ENCODE results near the gene PRKRA.
"Not testable (repeated sequence)": the region's sequence is repeated elsewhere in the genome, so short reads cannot be mapped to it uniquely, and the experiment has no call there.

PRKRA gene

GRCh38 chr2:178450774-178451525 is at the start of gene PRKRA, which contains the start of gene PJVK:
TSS of gene PRKRA (minus strand) at chr2:178451175. CDS start at chr2:178451030, 145 bp downstream.
TSS of gene PJVK (plus strand) at chr2:178451378. CDS start at chr2:178453410, 2,032 bp downstream.
- DNase-seq (ENCODE audit: low read depth, low spot score) = peak; percentile 100

GRCh38 chr2:178499640-178500039 is 48.7 kb upstream of the PRKRA start:
- no peak for DNase-seq (ENCODE audit: low read depth, low spot score)

GRCh38 chr2:178498137-178498536 is 47.2 kb upstream of the PRKRA start:
- DNase-seq (ENCODE audit: low read depth, low spot score) = no peak

- no peak for DNase-seq (ENCODE audit: low read depth, low spot score)
These were observed 45.1 kb upstream of the PRKRA start for GRCh38 chr2:178496049-178496448.

DNA sequence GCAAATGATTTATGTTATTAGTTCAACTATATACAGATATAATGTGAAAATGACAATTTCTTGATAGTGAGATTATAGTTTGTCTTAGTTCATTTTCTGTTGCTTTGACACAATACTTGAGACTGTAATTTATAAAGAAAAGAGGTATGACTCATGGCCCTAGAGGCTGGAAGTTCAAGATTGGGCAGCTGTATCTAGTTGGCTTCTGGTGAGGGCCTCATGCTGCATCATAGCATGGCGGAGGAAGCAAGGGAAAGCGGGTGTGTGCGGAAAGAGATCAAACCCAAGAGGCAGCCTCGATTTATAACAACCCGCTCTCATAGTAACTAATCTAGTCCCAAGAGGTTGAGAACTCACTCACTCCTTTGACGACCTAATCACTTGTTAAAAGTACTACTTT is 40.6 kb upstream of the PRKRA start:
- DNase-seq (ENCODE audit: low read depth, low spot score) = no peak

DNA sequence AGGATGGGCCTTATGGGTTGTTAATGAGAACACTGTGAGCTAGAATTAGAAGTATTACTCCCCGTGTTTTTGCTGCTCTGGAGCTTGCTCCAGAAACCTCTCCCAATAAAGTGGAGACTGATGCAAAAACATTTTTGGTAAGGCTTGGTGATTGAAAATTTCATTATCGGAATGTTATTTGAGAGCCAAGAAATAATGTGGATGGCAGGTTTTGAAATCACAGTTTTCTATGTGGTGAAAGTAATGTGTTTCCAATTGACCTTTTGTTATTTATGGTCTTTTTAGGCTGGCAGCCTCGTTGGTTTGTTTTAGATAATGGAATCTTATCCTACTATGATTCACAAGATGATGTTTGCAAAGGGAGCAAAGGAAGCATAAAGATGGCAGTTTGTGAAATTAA is 34.4 kb upstream of the PRKRA start:
- no peak for DNase-seq (ENCODE audit: low read depth, low spot score)

- DNase-seq (ENCODE audit: low read depth, low spot score) = peak; percentile 74
These were observed 33.5 kb upstream of the PRKRA start for GRCh38 chr2:178484245-178485041.

- DNase-seq (ENCODE audit: low read depth, low spot score) = no peak
These were observed 31.5 kb upstream of the PRKRA start for GRCh38 chr2:178482437-178482836.

GRCh38 chr2:178480227-178481181 is 29.5 kb upstream of the PRKRA start, which contains the start of gene PLEKHA3:
TSS of gene PLEKHA3 (plus strand) at chr2:178480457. CDS start at chr2:178480870, 413 bp downstream.
- DNase-seq (ENCODE audit: low read depth, low spot score) = peak; percentile 99

GRCh38 chr2:178479758-178480226 is 28.8 kb upstream of the PRKRA start:
- no peak for DNase-seq (ENCODE audit: low read depth, low spot score)

DNA sequence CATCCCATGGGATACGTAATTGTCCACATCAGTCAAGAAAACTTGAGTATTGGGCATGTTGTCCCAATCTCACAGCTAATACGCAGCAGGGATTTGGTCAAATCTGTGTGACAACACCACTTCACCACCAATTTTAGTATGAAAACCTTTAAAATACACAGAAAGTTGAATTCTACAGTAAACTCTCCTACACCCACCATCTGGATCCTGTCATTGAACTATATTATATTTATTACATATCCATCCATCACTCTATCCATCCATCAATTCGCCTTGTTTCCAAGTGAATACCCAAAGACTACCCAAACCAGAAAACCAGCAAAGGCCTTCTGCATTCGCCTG is 28.3 kb upstream of the PRKRA start:
- no peak for DNase-seq (ENCODE audit: low read depth, low spot score)

DNA sequence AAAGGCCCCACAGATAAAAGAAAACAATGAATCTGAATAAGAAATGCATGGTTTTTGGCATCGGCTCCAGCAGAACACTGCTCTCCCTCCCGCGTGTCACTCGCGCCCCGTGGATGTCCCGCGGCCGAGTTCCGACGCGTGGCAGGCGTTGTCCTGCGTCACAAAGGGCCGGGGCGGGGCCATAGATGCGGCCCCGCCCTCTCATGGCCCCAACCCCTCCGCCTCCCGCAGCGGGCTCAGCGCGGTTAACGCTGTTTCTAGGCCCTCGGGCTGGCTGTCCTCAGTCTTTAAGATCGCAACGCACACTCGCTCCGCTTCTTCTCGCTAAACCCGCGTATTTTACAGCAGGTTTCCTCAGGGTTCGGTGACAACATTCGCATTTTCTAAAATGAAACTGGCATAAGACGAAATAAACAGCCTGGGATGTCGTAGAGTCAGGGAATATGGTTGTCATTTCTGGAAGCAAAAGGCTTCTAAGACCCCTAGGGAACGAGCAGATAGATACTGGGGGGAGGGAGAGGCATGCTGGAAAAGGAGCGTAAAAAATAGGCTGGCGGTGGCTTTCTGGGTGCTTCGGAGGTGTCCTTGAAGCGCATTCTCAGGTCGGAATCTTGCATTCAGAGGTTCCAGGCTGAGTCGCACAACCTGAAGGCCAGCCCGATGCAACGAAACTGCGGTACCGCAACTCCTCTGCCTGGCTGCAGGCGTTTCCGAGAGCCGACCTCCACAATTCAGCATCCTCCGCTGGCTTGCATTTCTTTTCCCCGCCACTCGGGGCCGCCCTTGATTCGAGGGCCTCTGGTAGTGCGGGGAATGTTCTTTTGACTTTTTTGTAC is 27.7 kb upstream of the PRKRA start, which contains the start of gene FKBP7:
TSS of gene FKBP7 (minus strand) at position 162 of the 836 bp plus-strand sequence. CDS start at position 61, 101 bp downstream.
- peak; percentile 93 for DNase-seq (ENCODE audit: low read depth, low spot score)

GRCh38 chr2:178478130-178478438 is 27.1 kb upstream of the PRKRA start:
- DNase-seq (ENCODE audit: low read depth, low spot score) = no peak

DNA sequence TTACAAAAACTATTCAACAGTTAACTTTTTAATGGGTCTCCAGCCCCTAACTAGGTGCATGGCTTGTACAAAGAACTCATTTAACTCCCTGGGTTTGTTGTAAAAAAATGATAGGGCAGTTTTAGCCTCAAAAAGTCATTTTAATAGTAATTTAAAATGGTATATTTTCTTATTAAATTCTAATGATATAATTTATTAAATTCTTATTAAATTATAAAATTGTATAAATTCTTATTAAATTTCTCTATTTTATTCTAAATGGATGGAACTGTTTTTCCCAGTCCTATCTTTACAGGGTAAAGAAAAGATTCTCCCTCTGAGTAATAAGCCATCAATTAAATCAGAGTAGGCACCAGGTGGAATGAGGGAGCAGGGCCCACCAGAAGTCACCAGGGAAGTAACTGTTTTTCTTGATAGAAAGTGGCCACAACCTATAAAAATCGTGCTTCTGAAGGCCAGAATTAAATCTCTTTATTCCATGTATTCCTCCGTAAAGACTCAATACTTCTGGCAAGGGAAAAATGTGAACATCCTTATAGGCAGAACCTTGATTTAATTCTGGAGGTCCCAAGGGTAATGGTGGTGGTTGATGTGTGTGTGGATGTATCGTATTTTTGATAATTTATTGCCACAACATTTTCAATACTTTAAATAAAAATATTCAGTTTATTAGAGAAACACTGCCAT is 26.6 kb upstream of the PRKRA start:
- peak; percentile 16 for DNase-seq (ENCODE audit: low read depth, low spot score)

- no peak for DNase-seq (ENCODE audit: low read depth, low spot score)
These were observed 25.5 kb upstream of the PRKRA start for GRCh38 chr2:178476477-178476876.

GRCh38 chr2:178474560-178474959 is 23.6 kb upstream of the PRKRA start:
- no peak for DNase-seq (ENCODE audit: low read depth, low spot score)

- peak; percentile 15 for DNase-seq (ENCODE audit: low read depth, low spot score)
These were observed 23.0 kb upstream of the PRKRA start for GRCh38 chr2:178473931-178474330.

- DNase-seq (ENCODE audit: low read depth, low spot score) = no peak
These were observed 22.4 kb upstream of the PRKRA start for GRCh38 chr2:178473373-178473772.

DNA sequence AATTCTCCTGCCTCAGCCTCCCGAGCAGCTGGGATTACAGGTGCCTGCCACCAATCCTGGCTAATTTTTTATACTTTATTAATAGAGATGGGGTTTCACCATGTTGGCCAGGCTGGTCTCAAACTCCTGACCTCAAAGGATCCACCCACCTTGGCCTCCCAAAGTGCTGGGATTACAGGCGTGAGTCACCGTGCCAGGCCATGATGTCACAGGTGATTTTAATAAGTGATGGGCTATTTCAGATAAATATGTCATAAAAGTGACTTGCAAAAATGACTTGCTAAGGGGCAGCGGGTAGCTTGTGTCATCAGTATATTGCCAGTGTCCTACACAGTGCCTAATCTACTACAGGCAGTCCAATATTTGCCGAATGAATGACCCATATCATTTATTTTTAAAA is 20.3 kb upstream of the PRKRA start:
- DNase-seq (ENCODE audit: low read depth, low spot score) = not testable (repeated sequence)

GRCh38 chr2:178469219-178469849 is 18.4 kb upstream of the PRKRA start:
- DNase-seq (ENCODE audit: low read depth, low spot score) = no peak

Data from astrocyte of the hippocampus (primary cell).